ENCODE data around the gene WASHC1.
"Not testable (repeated sequence)": the region's sequence is repeated elsewhere in the genome, so short reads cannot be mapped to it uniquely, and the experiment has no call there.

Gene WASHC1, protein sequence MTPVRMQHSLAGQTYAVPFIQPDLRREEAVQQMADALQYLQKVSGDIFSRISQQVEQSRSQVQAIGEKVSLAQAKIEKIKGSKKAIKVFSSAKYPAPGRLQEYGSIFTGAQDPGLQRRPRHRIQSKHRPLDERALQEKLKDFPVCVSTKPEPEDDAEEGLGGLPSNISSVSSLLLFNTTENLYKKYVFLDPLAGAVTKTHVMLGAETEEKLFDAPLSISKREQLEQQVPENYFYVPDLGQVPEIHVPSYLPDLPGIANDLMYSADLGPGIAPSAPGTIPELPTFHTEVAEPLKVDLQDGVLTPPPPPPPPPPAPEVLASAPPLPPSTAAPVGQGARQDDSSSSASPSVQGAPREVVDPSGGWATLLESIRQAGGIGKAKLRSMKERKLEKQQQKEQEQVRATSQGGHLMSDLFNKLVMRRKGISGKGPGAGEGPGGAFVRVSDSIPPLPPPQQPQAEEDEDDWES

DNA sequence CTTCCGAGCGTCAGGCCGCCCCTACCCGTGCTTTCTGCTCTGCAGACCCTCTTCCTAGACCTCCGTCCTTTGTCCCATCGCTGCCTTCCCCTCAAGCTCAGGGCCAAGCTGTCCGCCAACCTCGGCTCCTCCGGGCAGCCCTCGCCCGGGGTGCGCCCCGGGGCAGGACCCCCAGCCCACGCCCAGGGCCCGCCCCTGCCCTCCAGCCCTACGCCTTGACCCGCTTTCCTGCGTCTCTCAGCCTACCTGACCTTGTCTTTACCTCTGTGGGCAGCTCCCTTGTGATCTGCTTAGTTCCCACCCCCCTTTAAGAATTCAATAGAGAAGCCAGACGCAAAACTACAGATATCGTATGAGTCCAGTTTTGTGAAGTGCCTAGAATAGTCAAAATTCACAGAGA, at the start of gene WASHC1:
WASHC1 (minus strand) TSS at position 101 of the 400 bp plus-strand sequence. CDS start 4,457 bp downstream, outside the sequence.
- DNase-seq = not testable (repeated sequence)

DNA sequence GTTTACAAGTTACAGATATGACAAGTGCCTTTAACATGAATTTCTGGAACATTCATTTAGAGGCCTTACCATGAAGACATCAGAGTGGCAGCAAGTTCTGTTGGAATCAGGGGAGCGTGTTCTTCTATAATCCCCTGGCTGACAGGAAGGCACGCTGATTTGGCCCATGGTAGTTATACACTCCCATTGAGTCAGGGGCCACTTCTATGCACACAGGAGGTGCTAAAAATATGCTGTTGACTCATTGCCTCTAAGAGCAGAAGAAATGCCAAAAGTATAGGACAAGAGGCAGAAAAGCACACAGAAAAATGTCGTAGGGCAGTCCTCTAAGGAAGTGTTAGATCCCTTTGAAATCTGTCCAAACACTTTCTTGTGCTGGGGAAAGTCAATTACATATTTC, 49.1 kb upstream of the WASHC1 start:
- DNase-seq = not testable (repeated sequence)

DNA sequence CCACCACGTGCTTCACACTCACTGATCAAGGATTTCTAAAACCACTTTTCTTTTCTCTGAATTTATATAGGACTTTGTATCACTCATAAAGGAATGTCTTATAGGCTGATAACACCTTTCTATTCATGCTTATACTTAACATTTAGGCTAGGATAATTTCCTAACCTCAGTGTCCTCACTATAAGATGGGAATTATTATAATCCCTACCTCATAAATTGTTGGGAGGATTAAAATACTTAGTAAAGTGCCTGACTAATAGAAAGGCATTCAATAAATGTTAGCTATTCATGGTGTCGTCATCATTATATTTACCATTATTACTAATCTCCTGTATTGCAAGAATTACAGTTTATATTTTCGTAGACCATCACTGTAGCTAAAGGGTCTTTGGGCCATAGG, 47.1 kb upstream of the WASHC1 start:
- not testable (repeated sequence) for DNase-seq

- peak; percentile 9 for DNase-seq
These were observed 44.8 kb upstream of the WASHC1 start for GRCh38 chr9:73900-74525.

DNA sequence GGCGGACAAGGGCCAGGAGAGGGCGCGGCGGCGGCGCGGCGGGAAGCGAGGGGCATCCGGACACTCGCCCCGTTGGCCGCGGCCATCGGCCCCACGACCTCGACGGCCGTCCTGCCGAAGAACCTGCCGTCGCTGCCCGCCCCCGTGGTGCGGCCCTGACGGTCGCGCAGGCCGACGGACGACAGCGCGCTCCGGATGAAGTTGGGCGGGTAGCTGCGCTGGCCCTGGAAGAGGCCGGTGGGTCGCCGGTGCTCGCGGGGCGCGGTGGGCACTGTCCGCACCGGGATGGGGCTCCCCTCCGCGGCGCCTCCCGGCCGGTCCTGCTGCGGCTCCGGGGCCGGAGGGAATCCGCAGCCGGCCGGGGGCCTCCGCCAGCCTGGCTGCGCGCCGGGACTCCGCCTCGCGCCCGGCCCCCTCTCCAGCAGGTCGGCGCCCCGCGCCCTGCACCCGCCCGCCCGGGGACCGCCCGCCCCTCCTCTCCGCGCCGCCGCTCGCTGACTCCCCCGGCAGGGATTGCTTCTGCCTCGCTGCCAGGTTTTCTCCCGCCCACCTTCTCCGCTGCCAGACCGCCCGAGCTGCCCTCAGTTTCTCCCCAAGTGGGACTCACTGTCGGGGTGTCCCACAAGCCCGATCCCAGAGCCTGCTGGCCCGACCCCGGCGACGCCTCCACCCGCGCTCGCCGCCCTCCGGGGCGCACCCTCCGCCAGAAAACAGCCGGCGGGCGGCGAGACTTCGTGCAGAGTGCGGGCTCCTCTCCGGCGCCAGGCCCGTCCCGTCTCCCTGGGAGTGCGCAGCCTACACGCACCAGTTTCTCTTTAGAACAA, 44.0 kb upstream of the WASHC1 start:
- peak; percentile 72 for DNase-seq

DNA sequence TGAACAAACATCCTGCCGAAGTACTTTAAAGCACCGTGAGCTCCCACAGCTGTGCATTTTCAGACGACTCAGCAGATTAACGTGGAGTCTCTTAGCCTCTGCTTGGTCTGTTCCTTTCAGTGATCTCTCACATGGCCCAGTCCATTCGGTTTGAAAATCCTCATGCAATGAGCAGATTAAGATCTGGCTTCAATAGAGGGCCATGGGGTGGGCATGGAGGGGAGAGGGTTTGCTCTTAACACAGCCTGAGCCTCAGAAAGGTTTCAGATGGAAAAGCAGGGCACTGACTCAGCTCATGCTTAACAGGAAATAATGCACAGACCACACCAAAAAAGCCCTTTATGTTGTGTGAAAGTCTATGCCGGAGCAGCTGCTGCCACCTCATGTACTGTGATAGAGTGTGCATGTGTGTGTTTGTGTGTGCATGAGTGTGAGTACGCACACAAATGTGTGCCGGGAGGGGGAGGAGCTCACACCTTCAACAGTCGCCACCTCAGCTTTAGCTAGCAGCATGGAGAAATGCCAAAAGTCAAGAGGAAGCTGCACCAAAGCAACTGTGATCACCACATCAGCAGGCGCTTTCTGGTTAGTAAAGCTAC, 33.9 kb upstream of the WASHC1 start:
- DNase-seq = not testable (repeated sequence)

DNA sequence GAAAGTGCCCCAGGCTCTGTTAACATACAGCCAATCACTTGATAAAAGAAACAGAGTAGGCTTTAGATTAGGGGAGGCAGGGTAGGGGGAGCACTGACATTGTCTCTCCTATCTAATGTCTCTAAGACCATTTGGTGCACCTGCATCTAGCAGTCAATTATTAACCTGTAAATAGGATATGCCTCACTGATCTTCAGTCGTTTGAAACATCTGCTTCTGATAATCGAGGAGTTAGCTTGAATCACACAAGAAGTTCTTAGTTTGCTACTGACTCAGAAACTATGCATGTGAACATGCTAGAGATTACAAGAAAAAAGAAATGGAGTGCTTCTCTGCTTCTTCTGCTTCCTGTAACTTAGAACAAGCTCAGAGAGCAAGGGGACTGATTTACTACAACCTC, 23.4 kb upstream of the WASHC1 start:
- DNase-seq = not testable (repeated sequence)

GRCh38 chr9:48190-48842, 19.1 kb upstream of the WASHC1 start:
- DNase-seq = not testable (repeated sequence)

DNA sequence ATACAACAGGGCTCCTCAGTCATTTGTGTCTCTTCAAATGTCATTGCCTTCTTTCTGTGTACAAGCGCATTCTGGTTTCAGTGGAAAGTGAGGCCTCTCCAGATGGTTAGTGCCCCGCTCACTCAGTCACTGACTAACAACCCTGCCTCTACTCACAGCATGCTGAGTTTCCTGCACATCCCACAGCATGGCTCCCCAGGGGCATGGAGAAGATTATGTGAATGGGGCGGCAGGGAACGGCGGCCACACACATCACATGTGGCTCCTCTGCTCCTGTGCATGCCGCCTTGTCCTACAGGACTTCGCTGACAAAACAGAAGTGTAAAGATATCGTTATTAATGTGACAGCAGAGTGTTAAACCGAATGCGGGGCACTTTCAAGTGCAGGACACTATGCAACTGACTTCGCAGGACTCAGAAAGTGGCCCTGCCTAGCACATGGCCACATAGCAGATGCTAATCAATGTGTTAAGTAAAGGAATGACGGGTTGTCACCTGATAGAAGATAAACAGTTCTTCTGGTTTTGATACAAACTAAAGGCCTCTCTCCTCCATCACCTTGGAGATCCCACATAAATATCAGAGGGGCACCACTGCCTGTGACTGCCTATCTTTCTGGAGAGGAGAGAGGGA, 17.5 kb upstream of the WASHC1 start:
- not testable (repeated sequence) for DNase-seq

GRCh38 chr9:46164-46563, 16.9 kb upstream of the WASHC1 start:
- not testable (repeated sequence) for DNase-seq

- not testable (repeated sequence) for DNase-seq
These were observed 16.1 kb upstream of the WASHC1 start for GRCh38 chr9:45180-45878.

GRCh38 chr9:44416-44815, 15.2 kb upstream of the WASHC1 start:
- not testable (repeated sequence) for DNase-seq

DNA sequence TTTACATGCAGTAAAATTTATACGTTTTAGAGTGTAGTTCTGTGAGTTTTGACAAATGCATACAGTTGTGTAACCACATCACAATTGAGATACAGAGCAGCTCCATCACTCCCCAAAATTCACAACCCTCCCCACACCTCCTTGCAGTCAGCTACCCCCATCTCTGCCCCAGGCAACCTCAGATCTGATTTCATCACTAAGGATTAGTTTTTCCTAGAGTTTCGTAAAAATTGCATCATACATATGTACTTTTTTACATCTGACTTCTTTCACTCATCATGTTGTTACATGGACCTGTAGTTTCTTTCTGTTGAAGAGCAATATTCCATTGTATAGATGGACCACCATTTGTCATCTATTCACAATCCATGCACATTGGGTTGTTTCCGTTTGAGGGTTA, 14.4 kb upstream of the WASHC1 start:
- not testable (repeated sequence) for DNase-seq

GRCh38 chr9:43116-43515, 13.9 kb upstream of the WASHC1 start:
- DNase-seq = not testable (repeated sequence)

- DNase-seq = not testable (repeated sequence)
These were observed 12.6 kb upstream of the WASHC1 start for GRCh38 chr9:41819-42218.

DNA sequence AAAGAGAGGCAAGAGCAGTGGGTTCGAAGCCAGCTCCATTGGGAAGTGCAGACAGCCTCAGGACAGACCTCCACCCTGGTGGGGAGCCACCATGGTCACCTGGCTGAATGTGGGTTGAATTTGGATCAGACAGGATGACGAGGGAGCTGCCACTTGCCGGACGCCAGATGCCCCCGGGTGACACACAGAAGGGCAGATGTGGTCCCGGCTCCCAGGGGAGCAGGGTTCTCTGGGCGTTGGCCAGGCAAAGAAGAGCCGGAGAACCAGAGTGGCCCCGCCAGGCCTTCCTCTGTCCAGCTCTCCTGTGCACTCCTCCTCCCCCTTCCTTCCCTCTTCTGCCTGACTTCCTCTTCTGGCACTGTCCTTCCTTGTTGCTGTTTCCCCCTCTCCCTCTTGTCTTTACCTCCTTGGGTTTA, 12.0 kb upstream of the WASHC1 start:
- DNase-seq = not testable (repeated sequence)

GRCh38 chr9:32308-32707, 3.1 kb upstream of the WASHC1 start:
- DNase-seq = not testable (repeated sequence)

DNA sequence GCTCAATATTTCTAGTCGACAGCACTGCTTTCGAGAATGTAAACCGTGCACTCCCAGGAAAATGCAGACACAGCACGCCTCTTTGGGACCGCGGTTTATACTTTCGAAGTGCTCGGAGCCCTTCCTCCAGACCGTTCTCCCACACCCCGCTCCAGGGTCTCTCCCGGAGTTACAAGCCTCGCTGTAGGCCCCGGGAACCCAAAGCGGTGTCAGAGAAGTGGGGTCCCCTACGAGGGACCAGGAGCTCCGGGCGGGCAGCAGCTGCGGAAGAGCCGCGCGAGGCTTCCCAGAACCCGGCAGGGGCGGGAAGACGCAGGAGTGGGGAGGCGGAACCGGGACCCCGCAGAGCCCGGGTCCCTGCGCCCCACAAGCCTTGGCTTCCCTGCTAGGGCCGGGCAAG, 481 bp downstream of the WASHC1 start:
- not testable (repeated sequence) for DNase-seq

DNA sequence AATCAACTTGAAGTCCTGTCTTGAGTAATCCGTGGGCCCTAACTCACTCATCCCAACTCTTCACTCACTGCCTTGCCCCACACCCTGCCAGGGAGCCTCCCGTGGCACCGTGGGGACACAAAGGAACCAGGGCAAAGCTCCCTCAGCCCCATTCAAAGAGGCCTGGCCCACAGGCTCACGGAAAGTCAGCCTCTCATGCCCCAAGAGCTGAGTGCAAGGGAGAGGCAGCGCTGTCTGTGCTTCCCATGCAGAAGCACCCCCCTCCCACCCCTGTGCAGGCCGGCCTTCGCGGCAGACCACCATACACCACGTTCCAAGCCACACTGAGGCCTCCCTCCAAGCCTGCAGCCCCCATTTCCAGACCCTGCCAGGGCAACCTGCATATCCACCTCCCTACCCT, 7.6 kb downstream of the WASHC1 start:
- DNase-seq = not testable (repeated sequence)

GRCh38 chr9:16875-17274, 12.4 kb downstream of the WASHC1 start:
- DNase-seq = not testable (repeated sequence)
